ENCODE measurements around the gene GOLGA6A.

The GOLGA6A gene

DNA sequence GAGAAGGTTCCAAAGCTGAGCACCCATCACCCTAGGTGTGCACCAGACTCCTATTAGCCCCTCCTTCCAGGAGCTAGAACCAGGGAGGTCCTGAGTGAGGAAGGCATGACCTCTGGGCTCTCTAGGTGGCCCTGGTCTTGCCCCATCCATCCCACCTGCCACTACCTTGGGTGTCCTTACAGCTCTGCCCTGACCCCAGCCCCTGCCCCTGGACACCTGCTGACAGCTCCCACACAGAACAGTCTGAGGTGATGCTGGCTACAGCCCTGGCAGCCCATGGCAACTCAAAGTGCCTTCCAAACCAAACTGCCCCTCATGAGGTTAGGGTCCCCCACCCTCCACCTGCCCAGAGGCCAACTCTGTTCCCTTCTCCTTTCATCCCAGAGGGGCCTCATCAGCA, 37.2 kb downstream of the GOLGA6A start:
- DNase-seq (ENCODE audit: low spot score) = no peak
- TF ChIP-seq CTCF (IDR thresholded peaks at IDR 0.05; ENCODE audit: borderline replicate concordance, control extremely low read depth, extremely low read depth, insufficient read depth, missing control alignments) = no peak
- in situ Hi-C loops (cut with MboI; ENCODE audit: low sequenced_read_pairs, unreplicated experiment) = no loop called here

- DNase-seq (ENCODE audit: low spot score) = no peak
- in situ Hi-C loops (cut with MboI; ENCODE audit: low sequenced_read_pairs, unreplicated experiment) = no loop called here
- no peak for TF ChIP-seq CTCF (IDR thresholded peaks at IDR 0.05; ENCODE audit: borderline replicate concordance, control extremely low read depth, extremely low read depth, insufficient read depth, missing control alignments)
Observed at GRCh38 chr15:74044267-74045110, 37.9 kb downstream of the GOLGA6A start.

- no peak for TF ChIP-seq CTCF (IDR thresholded peaks at IDR 0.05; ENCODE audit: borderline replicate concordance, control extremely low read depth, extremely low read depth, insufficient read depth, missing control alignments)
- DNase-seq (ENCODE audit: low spot score) = no peak
- in situ Hi-C loops (cut with MboI; ENCODE audit: low sequenced_read_pairs, unreplicated experiment) = no loop called here
Observed at GRCh38 chr15:74043425-74044266, 38.7 kb downstream of the GOLGA6A start.

GRCh38 chr15:74042603-74043424, 39.5 kb downstream of the GOLGA6A start:
- TF ChIP-seq CTCF (IDR thresholded peaks at IDR 0.05; ENCODE audit: borderline replicate concordance, control extremely low read depth, extremely low read depth, insufficient read depth, missing control alignments) = no peak
- in situ Hi-C loops (cut with MboI; ENCODE audit: low sequenced_read_pairs, unreplicated experiment) = no loop called here
- DNase-seq (ENCODE audit: low spot score) = no peak

GRCh38 chr15:74041777-74042435, 40.4 kb downstream of the GOLGA6A start:
- in situ Hi-C loops (cut with MboI; ENCODE audit: low sequenced_read_pairs, unreplicated experiment) = no loop called here
- no peak for DNase-seq (ENCODE audit: low spot score)
- no peak for TF ChIP-seq CTCF (IDR thresholded peaks at IDR 0.05; ENCODE audit: borderline replicate concordance, control extremely low read depth, extremely low read depth, insufficient read depth, missing control alignments)

All from GM13976 (cell line).